Endothelial cell of umbilical vein (primary cell): ENCODE measurements around the gene TPSB2. TPM values are rescaled to one million over a fixed set of nuclear protein-coding genes. Genes with fewer than 3 reads are reported as not detected.

Experiments
- BruUV-seq: library from RNA; stranded (reverse); fragments of 400-500 nt; replicated peaks from 2 replicates; lab custom pipeline; 2021; lab: Mats Ljungman, UMichigan
- CTCF ChIA-PET: fragments of 300-600, 350-600 bp; sonication (Branson Sonifier 250); formaldehyde crosslinking; loops from one replicate; lab custom pipeline; 2021; ENCODE audit warnings: antibody characterized with exemption, inconsistent platforms; lab: Charles Lee
- POLR2A ChIA-PET: fragments of 300-600, 350-600 bp; sonication (Branson Sonifier 250); formaldehyde crosslinking; loops from one replicate; lab custom pipeline; 2021; ENCODE audit warnings: antibody characterized with exemption, inconsistent platforms; lab: Charles Lee
- DNase-seq: peaks from one replicate; pipeline ENCODE4 v3.0.0-alpha.2; 2011; ENCODE audit warnings: low read depth, low spot score
- FAIRE-seq: peaks from 2 replicates; lab custom pipeline; 2011; peaks lifted over from hg19 to GRCh38; lab: Jason Lieb, UNC
- H2AFZ ChIP-seq: 2 replicates; pipeline ENCODE4 v1.6.0; 2012; ENCODE audit warnings: low read depth, low read length, control low read depth, inconsistent platforms
- H3K27ac ChIP-seq: 2 replicates; pipeline ENCODE4 v1.5.1; 2011; ENCODE audit warnings: low read depth, mild to moderate bottlenecking, control low read depth, low read length, moderate library complexity; ENCODE audit not compliant: insufficient read depth
- H3K27me3 ChIP-seq, 2 experiments: 2 replicates each; pipeline versions ENCODE4 v1.6.0 to v1.6.1; 2011; ENCODE audit warnings: low read length in 2 of 2, mixed read lengths in 1 of 2; ENCODE audit not compliant: control insufficient read depth in 2 of 2, insufficient read depth in 2 of 2
- H3K36me3 ChIP-seq, 2 experiments: 2 replicates in 1 of 2; 3 replicates in 1 of 2; pipeline ENCODE4 v1.5.1; 2011; ENCODE audit warnings: low read length in 2 of 2, mild to moderate bottlenecking in 1 of 2, moderate library complexity in 1 of 2; ENCODE audit not compliant: control insufficient read depth in 2 of 2, insufficient read depth in 2 of 2; ENCODE audit errors: extremely low read depth in 1 of 2
- H3K4me1 ChIP-seq: 3 replicates; pipeline ENCODE4 v1.5.1; 2011; ENCODE audit warnings: mild to moderate bottlenecking, low read length; ENCODE audit not compliant: control insufficient read depth, insufficient read depth; ENCODE audit errors: extremely low read depth
- H3K4me2 ChIP-seq: 2 replicates; pipeline ENCODE4 v1.6.1; 2011; ENCODE audit warnings: low read length, control low read depth, mixed read lengths; ENCODE audit not compliant: insufficient read depth
- H3K4me3 ChIP-seq, 3 experiments: fragments of 200-600 bp in 1 of 3; sonication (generic), shearing (Covaris generic) in 1 of 3; replicated peaks in 1 of 3; 2 replicates each; pipeline ENCODE4 v1.5.1; 2011 to 2016; ENCODE audit warnings: control low read depth in 3 of 3, low read length in 3 of 3, mild to moderate bottlenecking in 2 of 3, inconsistent platforms in 1 of 3, low read depth in 1 of 3, moderate library complexity in 1 of 3; ENCODE audit not compliant: insufficient read depth in 1 of 3
- H3K79me2 ChIP-seq: 2 replicates; pipeline ENCODE4 v1.6.0; 2012; ENCODE audit warnings: low read length, inconsistent platforms; ENCODE audit not compliant: control insufficient read depth, insufficient read depth
- H3K9ac ChIP-seq: replicated peaks from 2 replicates; pipeline ENCODE3; 2011; ENCODE audit warnings: low read length, control low read depth; ENCODE audit not compliant: insufficient read depth; ENCODE audit errors: extremely low read depth
- H3K9me1 ChIP-seq: replicated peaks from 3 replicates; pipeline ENCODE4 v1.6.0; 2011; ENCODE audit warnings: mild to moderate bottlenecking, low read length; ENCODE audit not compliant: control insufficient read depth, insufficient read depth; ENCODE audit errors: extremely low read depth
- H3K9me3 ChIP-seq: replicated peaks from 2 replicates; pipeline ENCODE4 v1.5.1; 2012; ENCODE audit warnings: low read length, inconsistent platforms; ENCODE audit not compliant: control insufficient read depth, insufficient read depth
- H4K20me1 ChIP-seq: replicated peaks from 2 replicates; pipeline ENCODE3; 2011; ENCODE audit warnings: mild to moderate bottlenecking, low read length; ENCODE audit not compliant: control insufficient read depth, insufficient read depth; ENCODE audit errors: extremely low read depth
- CTCF ChIP-seq, 2 donors: IDR thresholded peaks; 1 replicate in 1 of 2; 2 replicates in 1 of 2; pipeline ENCODE4 v1.5.1; 2011; ENCODE audit warnings: low read length in 2 of 2, mild to moderate bottlenecking in 2 of 2, moderate library complexity in 2 of 2, control low read depth in 1 of 2, inconsistent platforms in 1 of 2, low read depth in 1 of 2; ENCODE audit not compliant: insufficient read depth in 1 of 2; ENCODE audit errors: extremely low read depth in 1 of 2
- EZH2 ChIP-seq: IDR thresholded peaks from 2 replicates; pipeline ENCODE4 v1.6.1; 2012; ENCODE audit warnings: borderline replicate concordance, low read depth, mild to moderate bottlenecking, moderate library complexity, low read length, inconsistent platforms; ENCODE audit not compliant: severe bottlenecking
- FOS ChIP-seq: IDR thresholded peaks from 2 replicates; pipeline ENCODE4 v1.6.1; 2011; ENCODE audit warnings: mild to moderate bottlenecking, low read length, moderate library complexity, borderline replicate concordance; ENCODE audit not compliant: insufficient read depth
- MAX ChIP-seq: IDR thresholded peaks from 2 replicates; pipeline ENCODE4 v1.6.1; 2011; ENCODE audit not compliant: insufficient read depth, insufficient read length
- MYC ChIP-seq: IDR thresholded peaks from one replicate; pipeline ENCODE4 v1.6.1; 2011; ENCODE audit warnings: mild to moderate bottlenecking, low read depth, low read length
- POLR2AphosphoS5 ChIP-seq: IDR thresholded peaks from 2 replicates; pipeline ENCODE4 v1.6.1; 2012; ENCODE audit warnings: low read depth, mild to moderate bottlenecking, control low read depth, low read length, moderate library complexity; ENCODE audit not compliant: insufficient read depth
- dilution Hi-C: fragments of 300-500 bp; cut with MboI; formaldehyde crosslinking; loops from one replicate; pipeline ENCODE4 v1.15.0; 2019; ENCODE audit warnings: low sequenced_read_pairs; ENCODE audit not compliant: extremely low pct_ligation_motif_present
- intact Hi-C: fragments of 100-400 bp; cut with micrococcal nuclease; formaldehyde crosslinking; loops from one replicate; pipeline ENCODE4 v1.10.0; 2022
- polyA plus RNA-seq, 4 experiments: library from polyadenylated mRNA; depleted of rRNA in 3 of 4; stranded (reverse) in 3 of 4; unstranded in 1 of 4; fragments of >200 nt; gene quantifications; 2 replicates each; pipeline versions ENCODE4 v1.2.1 to v1.2.3, GENCODE V29; 2011 to 2012; ENCODE audit warnings: missing spikeins in 1 of 4
- total RNA-seq: library from RNA; stranded (reverse); gene quantifications from 2 replicates; pipeline ENCODE4 v1.2.3, GENCODE V29; 2021

Gene TPSB2
- total and polyA plus RNA-seq, 2 donors (not counting 3 experiments of a cell fraction or from before 2014, with no cell fraction given), result not detected

- CTCF ChIA-PET, result interaction anchor here (0.7 kb wide), 1 partner anchor 38 kb away, joined by 3 read pairs; no protein-coding TSS in a partner anchor
- Histone ChIP-seq H3K4me1 (no peaks in the 10 kb centered on the region), H3K9me3 (no peaks in the 10 kb centered on the region), H3K9me1 (no peaks in the 10 kb centered on the region), H3K27me3 (peaks cover 21 to 25% of the 10 kb centered on the region in 2 experiments), H4K20me1 (no peaks in the 10 kb centered on the region), H3K9ac (no peak overlapping the region), H3K4me3 (no peak overlapping the region), H3K4me2 (no peak overlapping the region), H3K27ac (no peak overlapping the region), H2AFZ (no peak overlapping the region), H3K36me3 (no peaks in the 10 kb centered on the region), H3K79me2 (no peaks in the 10 kb centered on the region)
- dilution Hi-C loops (no loop called here), intact Hi-C loops (no loop called here)
- DNase-seq (no peak), FAIRE-seq (no peak)
- BruUV-seq, result no TSS peak
- TF ChIP-seq FOS (no peak), MYC (no peak), EZH2 (peak; percentile 44), CTCF (IDR thresholded peaks at IDR 0.05; ENCODE audit: extremely low read depth in 1 of 2, insufficient read depth in 1 of 2, low read depth in 1 of 2, low read length in 2 of 2) (no peak), MAX (no peak), POLR2AphosphoS5 (no peak)
- POLR2A ChIA-PET, result interaction anchor here (0.6 kb wide), 1 partner anchor 612 kb away, joined by 3 read pairs; no protein-coding TSS in a partner anchor
These were observed 31.3 kb upstream of the TPSB2 start for GRCh38 chr16:1261131-1261892.
